ENCODE results near the gene CACNB1. TPM values are rescaled to one million over a fixed set of nuclear protein-coding genes. Genes with fewer than 3 reads are reported as not detected.

The CACNB1 gene
- total RNA-seq, 1 experiment from 2014 or later: 6.6 TPM

GRCh38 chr17:39230361-39230760, 32.9 kb upstream of the CACNB1 start:
- no peaks in the 10 kb centered on the region for H3K9me3 Mint-ChIP-seq (ENCODE audit: unreplicated experiment)
- TF ChIP-seq CTCF (IDR thresholded peaks at IDR 0.05; ENCODE audit: unreplicated experiment): no peak
- intact Hi-C loops (cut with micrococcal nuclease): no loop called here
- no peak overlapping the region for H3K4me3 Mint-ChIP-seq (ENCODE audit: unreplicated experiment)
- H3K27me3 Mint-ChIP-seq (ENCODE audit: insufficient read depth, unreplicated experiment): peaks cover 12% of the 10 kb centered on the region
- no TSS peak for BruUV-seq (replicated peaks)
- peaks cover 25% of the 10 kb centered on the region for H3K4me1 Mint-ChIP-seq (ENCODE audit: insufficient read depth, unreplicated experiment)
- CTCF ChIA-PET: interaction anchor here (0.7 to 21.6 kb wide), 5 partner anchors 15 to 77 kb away, joined by 3 to 485 read pairs (median 7); partner anchors contain the start of gene RPL19
- H3K36me3 Mint-ChIP-seq (ENCODE audit: insufficient read depth, unreplicated experiment): no peaks in the 10 kb centered on the region
- POLR2A ChIA-PET: interaction anchor here (1.1 to 3.6 kb wide), 5 partner anchors 12 to 31 kb away, joined by 3 to 28 read pairs (median 8); partner anchors contain the start of gene RPL19
- no peak overlapping the region for H3K27ac Mint-ChIP-seq (ENCODE audit: low read depth, unreplicated experiment)
- no peak for DNase-seq (ENCODE audit: unreplicated experiment)

- CTCF ChIA-PET: interaction anchor here (0.7 to 21.6 kb wide), 2 partner anchors 21 to 25 kb away, joined by 3 to 485 read pairs; partner anchors contain the start of gene RPL19
- H3K27me3 Mint-ChIP-seq (ENCODE audit: insufficient read depth, unreplicated experiment): peaks cover 22% of the 10 kb centered on the region
- TF ChIP-seq CTCF (IDR thresholded peaks at IDR 0.05; ENCODE audit: unreplicated experiment): no peak
- no peaks in the 10 kb centered on the region for H3K36me3 Mint-ChIP-seq (ENCODE audit: insufficient read depth, unreplicated experiment)
- peak; percentile 77 for DNase-seq (ENCODE audit: unreplicated experiment)
- BruUV-seq (replicated peaks): no TSS peak
- no peaks in the 10 kb centered on the region for H3K9me3 Mint-ChIP-seq (ENCODE audit: unreplicated experiment)
- H3K27ac Mint-ChIP-seq (ENCODE audit: low read depth, unreplicated experiment): peak overlapping the region; percentile 9
- intact Hi-C loops (cut with micrococcal nuclease): no loop called here
- POLR2A ChIA-PET: interaction anchor here (0.6 to 3.6 kb wide), 3 partner anchors 22 to 47 kb away, joined by 3 to 28 read pairs (median 8); partner anchors contain the start of gene RPL19
- H3K4me3 Mint-ChIP-seq (ENCODE audit: unreplicated experiment): peak overlapping the region; percentile 7
- H3K4me1 Mint-ChIP-seq (ENCODE audit: insufficient read depth, unreplicated experiment): peaks cover 23% of the 10 kb centered on the region
These were observed 31.9 kb upstream of the CACNB1 start for GRCh38 chr17:39229274-39229913.

GRCh38 chr17:39227364-39227919, 30.0 kb upstream of the CACNB1 start:
- no peak overlapping the region for H3K4me3 Mint-ChIP-seq (ENCODE audit: unreplicated experiment)
- H3K27me3 Mint-ChIP-seq (ENCODE audit: insufficient read depth, unreplicated experiment): peaks cover 30% of the 10 kb centered on the region
- no TSS peak for BruUV-seq (replicated peaks)
- no peak for TF ChIP-seq CTCF (IDR thresholded peaks at IDR 0.05; ENCODE audit: unreplicated experiment)
- peaks cover 34% of the 10 kb centered on the region for H3K4me1 Mint-ChIP-seq (ENCODE audit: insufficient read depth, unreplicated experiment)
- no peak overlapping the region for H3K27ac Mint-ChIP-seq (ENCODE audit: low read depth, unreplicated experiment)
- H3K36me3 Mint-ChIP-seq (ENCODE audit: insufficient read depth, unreplicated experiment): no peaks in the 10 kb centered on the region
- no peaks in the 10 kb centered on the region for H3K9me3 Mint-ChIP-seq (ENCODE audit: unreplicated experiment)
- ChIA-PET POLR2A (interaction anchor here (0.6 kb wide), 1 partner anchor 26 kb away, joined by 4 read pairs; no protein-coding TSS in a partner anchor), CTCF (no interaction called here)
- no peak for DNase-seq (ENCODE audit: unreplicated experiment)
- intact Hi-C loops (cut with micrococcal nuclease): no loop called here

- CTCF ChIA-PET: interaction anchor here (0.6 to 0.9 kb wide), 3 partner anchors 17 to 50 kb away, joined by 3 to 5 read pairs (median 3); no protein-coding TSS in a partner anchor
- Mint-ChIP-seq H3K9me3 (ENCODE audit: unreplicated experiment) (no peaks in the 10 kb centered on the region), H3K27me3 (ENCODE audit: insufficient read depth, unreplicated experiment) (peaks cover 30% of the 10 kb centered on the region)
These were observed 28.7 kb upstream of the CACNB1 start for GRCh38 chr17:39225959-39226683.

More at GRCh38 chr17:39225959-39226683, 28.7 kb upstream of the CACNB1 start:
- DNase-seq (ENCODE audit: unreplicated experiment): no peak
- POLR2A ChIA-PET: no interaction called here
- H3K4me3 Mint-ChIP-seq (ENCODE audit: unreplicated experiment): peak overlapping the region; percentile 47
- intact Hi-C loops (cut with micrococcal nuclease): no loop called here
- peaks cover 31% of the 10 kb centered on the region for H3K4me1 Mint-ChIP-seq (ENCODE audit: insufficient read depth, unreplicated experiment)
- no peaks in the 10 kb centered on the region for H3K36me3 Mint-ChIP-seq (ENCODE audit: insufficient read depth, unreplicated experiment)
- no peak for TF ChIP-seq CTCF (IDR thresholded peaks at IDR 0.05; ENCODE audit: unreplicated experiment)
- H3K27ac Mint-ChIP-seq (ENCODE audit: low read depth, unreplicated experiment): no peak overlapping the region
- BruUV-seq (replicated peaks): no TSS peak

Data from MCF 10A (cell line).